ELR (cell line): Measurements from ENCODE around the gene CNOT11.
"Not testable (repeated sequence)": the region's sequence is repeated elsewhere in the genome, so short reads cannot be mapped to it uniquely, and the experiment has no call there.

Source experiments
- DNase-seq: peaks from one replicate; pipeline ENCODE4 v3.0.0-alpha.2; 2015; ENCODE audit warnings: low read depth

CNOT11 gene

DNA sequence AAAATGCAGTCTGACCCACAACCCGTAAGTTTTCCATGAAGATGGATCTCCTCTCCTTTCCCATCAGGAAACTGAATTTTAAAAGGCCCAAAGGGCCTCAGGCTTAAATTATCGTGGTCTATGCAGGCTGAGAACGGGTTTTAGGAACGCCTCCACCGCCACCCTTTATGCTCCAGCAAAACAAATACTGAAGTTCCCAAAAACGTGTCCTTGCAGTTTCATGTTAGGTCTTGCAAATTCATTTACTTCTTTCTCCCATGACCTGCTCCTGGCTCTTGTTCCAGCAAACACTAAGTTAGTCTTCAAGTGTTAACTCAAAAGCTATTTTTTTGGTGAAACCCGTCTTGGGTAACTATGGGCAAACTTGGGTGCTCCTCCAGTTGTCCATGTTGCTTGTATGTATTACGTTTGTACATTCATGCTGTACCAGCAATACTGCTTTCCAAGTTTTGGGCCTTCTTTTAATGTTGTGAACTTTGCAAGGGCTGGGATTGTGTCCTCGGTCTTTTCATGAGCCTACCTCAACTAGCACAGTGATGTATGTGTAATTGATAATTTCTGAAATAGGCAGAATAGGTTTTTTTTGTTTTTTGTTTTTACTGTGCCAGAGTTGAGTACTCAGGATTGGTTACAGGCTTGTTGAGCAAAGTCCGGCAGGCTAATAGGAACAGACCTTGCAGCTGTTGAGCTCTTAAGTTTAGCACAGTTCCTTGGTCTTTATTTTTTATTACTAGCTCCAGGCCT lies 57.6 kb downstream of the CNOT11 start:
- DNase-seq: no peak

- DNase-seq: peak; percentile 46
Measured at GRCh38 chr2:101310834-101311695, 58.4 kb downstream of the CNOT11 start.

DNA sequence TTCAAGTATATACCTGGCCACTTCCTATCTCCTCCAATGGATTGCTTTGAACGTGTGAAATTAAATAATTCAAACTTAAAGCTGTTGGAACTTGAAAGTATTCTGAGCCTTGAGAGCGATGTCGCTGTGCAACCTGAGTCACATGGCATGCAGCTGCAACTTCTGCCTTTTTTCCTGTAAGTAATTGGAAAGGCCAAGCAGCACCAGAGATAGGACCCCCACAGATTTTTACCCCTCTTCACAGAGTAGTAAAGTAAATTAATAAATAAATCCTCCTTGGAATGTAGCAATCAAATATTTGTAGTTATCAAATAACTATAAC lies 59.0 kb downstream of the CNOT11 start:
- DNase-seq: no peak

DNA sequence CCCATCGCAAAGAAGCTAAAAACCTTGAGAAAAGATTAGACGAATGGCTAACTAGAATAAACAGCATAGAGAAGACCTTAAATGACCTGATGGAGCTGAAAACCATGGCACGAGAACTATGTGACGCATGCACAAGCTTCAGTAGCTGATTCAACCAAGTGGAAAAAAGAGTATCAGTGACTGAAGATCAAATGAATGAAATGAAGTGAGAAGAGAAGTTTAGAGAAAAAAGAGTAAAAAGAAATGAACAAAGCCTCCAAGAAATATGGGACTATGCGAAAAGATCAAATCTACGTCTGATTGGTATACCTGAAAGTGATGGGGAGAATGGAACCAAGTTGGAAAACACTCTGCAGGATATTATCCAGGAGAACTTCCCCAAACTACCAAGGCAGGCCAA lies 63.9 kb downstream of the CNOT11 start:
- not testable (repeated sequence) for DNase-seq
